BLaER1 treated with 17β-estradiol and CSF1 and Interleukin-3, amounts not matched to agents 10 nM and 100 nM (cell line): ENCODE results near the gene MACROD1.

Source experiments
- H3K27ac ChIP-seq, 11 experiments: shearing (Covaris generic); formaldehyde crosslinking; 2 replicates each; pipeline ENCODE4 v1.8.1; 2022
- H3K27me3 ChIP-seq, 11 experiments: shearing (Covaris generic); formaldehyde crosslinking; 2 replicates each; pipeline ENCODE4 v1.8.1; 2022
- H3K36me3 ChIP-seq, 11 experiments: shearing (Covaris generic); formaldehyde crosslinking; 2 replicates each; pipeline ENCODE4 v1.8.1; 2022
- H3K4me1 ChIP-seq, 10 experiments: shearing (Covaris generic); formaldehyde crosslinking; 2 replicates each; pipeline ENCODE4 v1.8.1; 2022
- H3K4me2 ChIP-seq, 11 experiments: shearing (Covaris generic); formaldehyde crosslinking; 2 replicates each; pipeline ENCODE4 v1.8.1; 2022
- H3K4me3 ChIP-seq, 10 experiments: shearing (Covaris generic); formaldehyde crosslinking; 2 replicates each; pipeline ENCODE4 v1.8.1; 2022
- H3K9ac ChIP-seq, 11 experiments: shearing (Covaris generic); formaldehyde crosslinking; 2 replicates each; pipeline ENCODE4 v1.8.1; 2022
- H3K9me3 ChIP-seq, 11 experiments: shearing (Covaris generic); formaldehyde crosslinking; replicated peaks in 1 of 11; 2 replicates each; pipeline ENCODE4 v1.8.1; 2022
- H4K20me1 ChIP-seq, 11 experiments: shearing (Covaris generic); formaldehyde crosslinking; 2 replicates each; pipeline ENCODE4 v1.8.1; 2022
- Cebpa-rat ChIP-seq, 11 experiments: shearing (Covaris generic); IDR thresholded peaks; 2 replicates each; pipeline ENCODE4 v1.8.1; 2022

MACROD1 gene

DNA sequence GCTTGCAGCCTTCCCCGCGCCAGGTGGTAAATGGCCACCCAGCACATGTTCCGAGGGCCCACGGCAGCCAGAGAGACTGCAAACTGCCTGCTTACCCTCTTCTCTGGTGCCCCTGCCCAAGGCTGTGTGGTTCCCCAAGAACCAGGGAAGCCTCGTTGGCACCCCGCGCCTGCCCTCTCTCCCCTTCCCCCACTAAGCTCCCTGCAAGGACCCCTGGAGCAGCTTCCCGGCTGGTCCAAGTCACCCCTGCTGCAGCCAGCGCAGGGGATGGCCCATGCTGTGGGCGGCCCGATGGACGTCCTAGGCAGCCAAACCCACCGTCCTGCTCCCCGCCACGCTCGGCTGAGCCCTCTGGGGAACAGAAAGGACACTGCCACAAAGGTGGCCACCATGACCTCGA, 30.2 kb downstream of the MACROD1 start:
- Histone ChIP-seq H3K9ac (no peak overlapping the region), H3K4me3 (no peak overlapping the region), H3K27me3 (no peaks in the 10 kb centered on the region), H3K9me3 (no peaks in the 10 kb centered on the region), H3K36me3 (peaks cover 0 to 15% (median 0%) of the 10 kb centered on the region in 11 experiments; a peak in 3 of 22 replicates), H3K27ac (no peak overlapping the region), H3K4me1 (peaks cover 39 to 59% (median 55%) of the 10 kb centered on the region in 10 experiments), H3K4me2 (no peak overlapping the region), H4K20me1 (peaks cover 17 to 100% (median 89%) of the 10 kb centered on the region in 11 experiments; a peak in 21 of 22 replicates)
- no peak for TF ChIP-seq Cebpa-rat (IDR thresholded peaks at IDR 0.05)

DNA sequence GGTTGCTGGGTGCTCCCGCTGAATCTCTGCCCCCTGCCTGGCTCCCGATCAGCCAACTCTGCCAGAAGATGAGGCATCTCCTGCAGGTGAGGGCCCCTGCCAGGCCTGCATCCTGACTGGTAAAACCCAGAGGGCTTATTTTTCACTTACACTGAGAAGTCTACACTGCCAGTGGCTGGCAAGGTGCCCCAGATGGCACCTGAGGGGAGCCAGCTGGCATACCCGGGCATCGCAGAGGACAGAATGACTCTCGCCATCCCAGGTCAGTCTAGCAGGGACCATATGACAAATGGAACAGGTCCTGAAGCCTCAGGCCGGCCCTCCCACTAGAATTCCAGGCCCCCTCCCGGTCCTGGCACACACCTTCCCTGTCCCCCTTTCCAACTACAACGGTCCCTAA, 30.9 kb downstream of the MACROD1 start:
- Histone ChIP-seq H3K4me3 (no peak overlapping the region), H3K36me3 (peaks cover 0 to 15% (median 0%) of the 10 kb centered on the region in 11 experiments; a peak in 3 of 22 replicates), H4K20me1 (peaks cover 17 to 100% (median 82%) of the 10 kb centered on the region in 11 experiments; a peak in 21 of 22 replicates), H3K4me2 (peak overlapping the region in 8 of 11 experiments; percentile 72 to 89 (median 82); a peak in 10 of 22 replicates), H3K9ac (peak overlapping the region in 3 of 11 experiments; percentile 10 to 46 (median 14); a peak in 3 of 22 replicates), H3K4me1 (peaks cover 44 to 60% (median 55%) of the 10 kb centered on the region in 10 experiments), H3K27me3 (no peaks in the 10 kb centered on the region), H3K9me3 (no peaks in the 10 kb centered on the region), H3K27ac (no peak overlapping the region)
- no peak for TF ChIP-seq Cebpa-rat (IDR thresholded peaks at IDR 0.05)

DNA sequence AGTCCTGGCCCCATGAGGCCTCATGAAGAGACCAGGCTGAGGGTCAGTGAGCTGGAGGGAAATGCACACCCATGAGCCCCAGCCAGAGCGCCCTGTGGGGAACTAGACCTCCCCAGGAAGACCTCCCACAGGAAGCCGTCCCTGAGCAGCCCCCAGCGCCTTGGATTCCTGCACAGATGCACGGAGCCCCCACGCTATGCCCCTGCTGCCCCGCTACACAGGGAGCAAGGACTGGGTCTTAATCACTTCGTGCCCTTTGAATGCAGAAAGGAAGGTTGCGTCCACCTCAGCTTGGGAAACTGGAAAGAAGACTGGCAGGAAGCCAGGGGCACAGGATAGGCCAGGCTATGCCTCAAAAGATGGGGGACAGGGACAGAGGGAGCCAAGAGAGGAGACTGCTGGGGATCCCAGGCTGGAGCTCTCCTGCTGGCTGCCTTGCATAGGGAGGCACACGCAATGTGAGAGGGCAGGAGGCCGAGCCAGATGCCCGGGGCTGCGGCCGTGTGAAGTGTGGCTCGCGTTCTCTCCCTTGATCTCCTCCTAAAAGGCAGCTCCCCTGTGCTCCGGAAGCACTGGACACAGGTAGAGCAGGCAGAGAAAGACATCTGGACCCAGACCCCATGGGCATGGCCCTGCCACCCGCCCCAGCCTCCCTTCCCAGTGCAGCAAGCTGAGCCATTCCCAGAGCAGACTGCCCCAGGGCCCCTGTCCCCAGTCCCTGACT, 32.8 kb downstream of the MACROD1 start:
- peaks cover 0 to 15% (median 0%) of the 10 kb centered on the region in 11 experiments; a peak in 3 of 22 replicates for H3K36me3 ChIP-seq
- H3K4me2 ChIP-seq, result peak overlapping the region; percentile 45 to 89 (median 80); a peak in 21 of 22 replicates
- no peaks in the 10 kb centered on the region for H3K9me3 ChIP-seq
- H3K4me3 ChIP-seq, result no peak overlapping the region
- H3K4me1 ChIP-seq, result peaks cover 44 to 62% (median 53%) of the 10 kb centered on the region in 10 experiments
- no peak for TF ChIP-seq Cebpa-rat (IDR thresholded peaks at IDR 0.05)
- no peaks in the 10 kb centered on the region for H3K27me3 ChIP-seq
- peaks cover 17 to 100% (median 89%) of the 10 kb centered on the region in 11 experiments; a peak in 21 of 22 replicates for H4K20me1 ChIP-seq
- peak overlapping the region in 7 of 11 experiments; percentile 1 to 44 (median 25); a peak in 9 of 22 replicates for H3K9ac ChIP-seq
- H3K27ac ChIP-seq, result peak overlapping the region in 3 of 11 experiments; percentile 7 to 28 (median 17); a peak in 3 of 22 replicates

DNA sequence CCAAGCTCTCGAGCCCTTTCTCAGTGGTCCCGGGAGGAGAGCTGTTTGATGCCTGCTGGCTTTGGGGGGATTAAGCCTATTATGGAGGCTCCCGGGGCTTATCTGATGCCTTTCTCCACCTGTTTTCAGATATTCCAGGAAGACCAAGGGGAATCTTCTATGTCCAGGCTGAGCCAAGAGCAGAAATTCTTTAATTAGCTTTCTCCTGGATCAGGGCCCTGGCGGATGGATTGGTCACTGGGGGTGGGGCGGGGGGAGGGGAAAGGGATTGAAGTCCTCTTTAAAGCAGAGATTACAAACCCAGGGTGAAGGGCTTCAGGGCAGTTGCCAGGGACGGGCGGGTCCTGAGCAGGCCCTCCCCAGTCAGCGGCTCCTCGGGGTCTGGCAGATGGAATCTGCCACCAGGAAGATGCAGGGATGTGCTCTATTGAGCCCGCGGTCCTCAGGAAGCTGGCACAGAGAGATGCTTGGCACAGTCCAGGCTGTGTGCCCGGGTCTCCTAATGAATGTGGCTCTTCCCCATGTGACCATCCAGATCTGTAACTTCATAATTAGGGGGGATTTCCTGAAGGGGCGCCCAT, 33.6 kb downstream of the MACROD1 start:
- Histone ChIP-seq H3K36me3 (peaks cover 0 to 10% (median 0%) of the 10 kb centered on the region in 11 experiments; a peak in 2 of 22 replicates), H3K4me2 (peak overlapping the region; percentile 46 to 89 (median 80); a peak in 21 of 22 replicates), H3K9ac (peak overlapping the region in 7 of 11 experiments; percentile 15 to 44 (median 43); a peak in 10 of 22 replicates), H4K20me1 (peaks cover 17 to 99% (median 80%) of the 10 kb centered on the region in 11 experiments; a peak in 21 of 22 replicates), H3K4me3 (no peak overlapping the region), H3K27me3 (no peaks in the 10 kb centered on the region), H3K4me1 (peaks cover 40 to 66% (median 53%) of the 10 kb centered on the region in 10 experiments), H3K9me3 (no peaks in the 10 kb centered on the region), H3K27ac (peak overlapping the region in 3 of 11 experiments; percentile 7 to 28 (median 17); a peak in 4 of 22 replicates)
- TF ChIP-seq Cebpa-rat (IDR thresholded peaks at IDR 0.05), result no peak

DNA sequence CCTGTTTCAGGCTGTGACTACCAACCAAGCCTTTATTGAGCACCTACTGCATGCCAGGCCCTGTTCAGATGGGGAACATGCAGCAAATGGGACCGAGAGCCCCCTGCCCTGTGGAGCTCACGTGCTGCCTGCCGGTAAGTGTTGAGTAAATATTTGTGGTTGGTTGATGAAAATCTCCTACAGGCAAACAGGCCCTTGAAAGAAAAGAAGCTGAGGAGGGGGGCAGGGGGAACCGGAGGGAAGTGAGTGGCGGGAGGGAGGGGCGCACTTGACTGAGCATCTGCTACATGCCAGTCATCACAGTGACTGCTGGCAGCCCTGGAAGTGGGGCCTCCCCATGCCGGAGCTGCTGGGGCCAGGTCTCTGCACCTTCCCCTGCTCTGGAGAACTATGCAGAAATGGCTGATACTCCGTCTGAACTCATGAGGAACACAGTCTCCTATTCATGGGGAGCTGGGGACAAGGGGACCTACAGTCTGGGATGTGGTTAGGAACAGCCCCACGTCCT, 34.2 kb downstream of the MACROD1 start:
- peaks cover 40 to 69% (median 55%) of the 10 kb centered on the region in 10 experiments for H3K4me1 ChIP-seq
- H3K27ac ChIP-seq, result peak overlapping the region in 5 of 11 experiments; percentile 6 to 31 (median 17); a peak in 3 of 22 replicates
- TF ChIP-seq Cebpa-rat (IDR thresholded peaks at IDR 0.05), result no peak
- no peaks in the 10 kb centered on the region for H3K9me3 ChIP-seq
- peaks cover 17 to 97% (median 77%) of the 10 kb centered on the region in 11 experiments; a peak in 21 of 22 replicates for H4K20me1 ChIP-seq
- H3K36me3 ChIP-seq, result peaks cover 0 to 6% (median 0%) of the 10 kb centered on the region in 11 experiments; a peak in 2 of 22 replicates
- H3K9ac ChIP-seq, result peak overlapping the region in 6 of 11 experiments; percentile 1 to 44 (median 22); a peak in 4 of 22 replicates
- H3K4me3 ChIP-seq, result no peak overlapping the region
- H3K27me3 ChIP-seq, result no peaks in the 10 kb centered on the region
- H3K4me2 ChIP-seq, result peak overlapping the region; percentile 45 to 89 (median 80); a peak in 21 of 22 replicates

DNA sequence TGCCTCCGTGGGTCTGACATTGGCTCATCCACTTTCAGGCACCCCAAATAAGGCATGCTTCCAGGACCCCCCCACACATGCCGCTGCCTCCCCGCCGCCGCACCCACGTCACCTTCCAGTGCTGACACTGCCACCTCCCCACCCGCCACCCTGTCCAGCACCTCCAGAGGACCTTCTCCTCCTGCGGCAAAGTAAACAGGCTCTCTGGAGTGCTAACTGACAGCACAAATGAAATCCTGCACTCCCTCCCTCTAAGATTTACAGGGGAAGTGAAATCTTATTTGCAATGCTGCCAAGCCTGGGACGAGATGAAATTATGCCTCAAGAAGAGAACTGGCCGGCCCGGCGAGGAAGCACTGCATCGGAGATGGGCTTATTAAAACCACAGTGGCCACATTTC, 35.3 kb downstream of the MACROD1 start:
- peaks cover 17 to 97% (median 77%) of the 10 kb centered on the region in 11 experiments; a peak in 21 of 22 replicates for H4K20me1 ChIP-seq
- H3K27me3 ChIP-seq, result no peaks in the 10 kb centered on the region
- peak overlapping the region in 2 of 11 experiments; percentile 3 to 44; a peak in 3 of 22 replicates for H3K9ac ChIP-seq
- no peak overlapping the region for H3K27ac ChIP-seq
- peak overlapping the region; percentile 1 to 89 (median 80); a peak in 18 of 22 replicates for H3K4me2 ChIP-seq
- H3K9me3 ChIP-seq, result no peaks in the 10 kb centered on the region
- peaks cover 46 to 80% (median 65%) of the 10 kb centered on the region in 10 experiments for H3K4me1 ChIP-seq
- no peaks in the 10 kb centered on the region; a peak in 1 of 22 replicates for H3K36me3 ChIP-seq
- TF ChIP-seq Cebpa-rat (IDR thresholded peaks at IDR 0.05), result no peak
- no peak overlapping the region for H3K4me3 ChIP-seq

DNA sequence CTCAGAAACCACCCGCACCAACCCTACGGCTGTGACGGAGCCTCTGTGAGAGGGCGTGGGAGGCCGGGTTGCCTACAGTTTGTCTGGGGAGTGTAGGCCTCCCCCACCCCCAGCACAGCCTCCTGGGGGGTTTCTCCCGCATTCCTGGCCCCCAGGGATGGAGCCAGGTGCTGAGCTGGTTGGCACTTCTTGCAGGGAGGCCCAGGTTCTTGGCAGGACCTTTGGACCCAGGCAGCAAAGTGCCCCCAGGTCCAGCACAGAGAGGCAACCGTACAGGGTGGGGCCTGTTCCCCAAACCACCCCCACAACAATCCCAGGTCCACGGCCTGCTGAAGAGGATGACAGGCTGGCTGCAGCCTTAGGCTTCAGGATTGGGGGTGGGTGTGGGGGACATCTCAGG, 36.5 kb downstream of the MACROD1 start:
- no peaks in the 10 kb centered on the region for H3K9me3 ChIP-seq
- H3K4me1 ChIP-seq, result peaks cover 49 to 83% (median 68%) of the 10 kb centered on the region in 10 experiments
- H3K27me3 ChIP-seq, result no peaks in the 10 kb centered on the region
- no peak overlapping the region for H3K9ac ChIP-seq
- H3K27ac ChIP-seq, result no peak overlapping the region
- no peak for TF ChIP-seq Cebpa-rat (IDR thresholded peaks at IDR 0.05)
- no peak overlapping the region for H3K4me3 ChIP-seq
- H4K20me1 ChIP-seq, result peaks cover 16 to 97% (median 77%) of the 10 kb centered on the region in 11 experiments; a peak in 21 of 22 replicates
- H3K4me2 ChIP-seq, result no peak overlapping the region
- no peaks in the 10 kb centered on the region; a peak in 1 of 22 replicates for H3K36me3 ChIP-seq

DNA sequence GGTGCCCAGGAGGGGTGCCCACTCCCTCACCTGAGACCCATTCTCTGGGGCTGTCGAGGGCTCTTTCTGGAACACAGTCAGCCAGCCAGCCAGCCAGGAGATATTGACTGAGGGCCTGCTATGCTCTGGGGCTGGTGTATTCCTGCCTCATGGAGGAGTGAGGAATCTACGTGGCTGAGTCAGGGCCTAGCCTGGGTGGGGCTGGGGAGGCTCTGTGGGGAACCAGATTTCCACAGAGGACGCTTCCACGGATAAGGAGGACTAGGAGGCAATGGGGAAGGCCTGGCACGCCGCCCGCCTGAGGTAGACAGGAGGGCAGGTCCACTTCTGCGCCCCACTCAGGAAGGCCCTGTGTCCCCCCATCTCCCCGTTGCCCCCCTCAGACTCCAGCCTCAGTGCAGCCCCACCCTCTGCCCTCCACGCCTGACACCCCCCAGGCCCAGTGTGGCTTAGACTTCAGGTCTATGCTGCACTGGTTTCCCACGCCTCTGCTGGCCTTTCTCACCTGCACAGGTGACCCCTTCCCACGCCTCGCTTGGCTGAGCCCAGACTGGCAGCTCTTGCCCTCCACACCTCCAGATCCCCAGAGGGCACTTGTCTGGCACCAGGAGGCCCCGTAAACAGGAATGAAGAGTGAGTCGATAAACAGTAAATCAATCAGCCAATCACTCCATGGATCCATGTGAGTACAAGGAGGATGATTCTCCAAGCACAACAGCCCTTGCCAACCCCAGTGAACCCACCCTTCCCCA, 37.5 kb downstream of the MACROD1 start:
- H3K4me3 ChIP-seq, result no peak overlapping the region
- TF ChIP-seq Cebpa-rat (IDR thresholded peaks at IDR 0.05), result no peak
- H3K4me2 ChIP-seq, result 0 out of 22 replicates have a peak overlapping the region, but pooled peaks of 1 of the 11 experiments have one; percentile 18
- H3K27ac ChIP-seq, result no peak overlapping the region
- 0 out of 22 replicates have a peak, but pooled peaks cover 0 to 3% (median 0%) of the 10 kb centered on the region in 11 experiments for H3K27me3 ChIP-seq
- peaks cover 12 to 96% (median 74%) of the 10 kb centered on the region in 11 experiments; a peak in 19 of 22 replicates for H4K20me1 ChIP-seq
- H3K9ac ChIP-seq, result no peak overlapping the region
- H3K36me3 ChIP-seq, result no peaks in the 10 kb centered on the region; a peak in 1 of 22 replicates
- H3K9me3 ChIP-seq, result no peaks in the 10 kb centered on the region
- H3K4me1 ChIP-seq, result peaks cover 41 to 83% (median 64%) of the 10 kb centered on the region in 10 experiments
